ENCODE data around the gene MCM5.

- TF ChIP-seq CTCF (IDR thresholded peaks at IDR 0.05; ENCODE audit: low read depth, low read length, missing input control) (no peak), RAD21 (IDR thresholded peaks at IDR 0.05) (no peak), TAF1 (conservative IDR thresholded peaks at IDR 0.05) (no peak), YY1 (IDR thresholded peaks at IDR 0.05) (no peak), JUND (IDR thresholded peaks at IDR 0.05) (no peak), GABPA (IDR thresholded peaks at IDR 0.05 in 1 of 2, conservative IDR thresholded peaks at IDR 0.05 in 1 of 2) (no peak), REST (IDR thresholded peaks at IDR 0.05) (no peak), SP1 (IDR thresholded peaks at IDR 0.05) (no peak), MAX (IDR thresholded peaks at IDR 0.05) (no peak), ZBTB33 (IDR thresholded peaks at IDR 0.05) (no peak), ATF3 (IDR thresholded peaks at IDR 0.05) (no peak)
Observed at GRCh38 chr22:35439365-35439717, 39.4 kb downstream of the MCM5 start.

Data from liver (tissue), 3 donors.